Putamen (tissue), 1 donor: ENCODE measurements around the gene RANBP1.

Source experiments
- DNase-seq: peaks from one replicate; pipeline ENCODE4 v3.0.0-alpha.2; 2016; ENCODE audit warnings: low spot score

RANBP1 gene

GRCh38 chr22:20088263-20088648, 27.6 kb upstream of the RANBP1 start:
- no peak for DNase-seq

- DNase-seq = no peak
These were observed 26.5 kb upstream of the RANBP1 start for GRCh38 chr22:20089226-20089976.

GRCh38 chr22:20089977-20090729, 25.8 kb upstream of the RANBP1 start:
- no peak for DNase-seq

- DNase-seq = no peak
These were observed 25.1 kb upstream of the RANBP1 start for GRCh38 chr22:20090730-20091240.

- DNase-seq = no peak
These were observed 24.0 kb upstream of the RANBP1 start for GRCh38 chr22:20091690-20092476.

GRCh38 chr22:20092477-20092854, 23.4 kb upstream of the RANBP1 start:
- DNase-seq = no peak

- DNase-seq = no peak
These were observed 22.3 kb upstream of the RANBP1 start for GRCh38 chr22:20093418-20094196.

GRCh38 chr22:20094197-20094807, 21.6 kb upstream of the RANBP1 start:
- DNase-seq = no peak

- no peak for DNase-seq
These were observed 20.4 kb upstream of the RANBP1 start for GRCh38 chr22:20095521-20095920.

- no peak for DNase-seq
These were observed 19.1 kb upstream of the RANBP1 start for GRCh38 chr22:20096574-20097420.

- no peak for DNase-seq
These were observed 16.7 kb upstream of the RANBP1 start for GRCh38 chr22:20099099-20099711.

GRCh38 chr22:20101638-20102037, 14.3 kb upstream of the RANBP1 start:
- DNase-seq = no peak

GRCh38 chr22:20102203-20102780, 13.6 kb upstream of the RANBP1 start:
- no peak for DNase-seq

GRCh38 chr22:20105456-20106204, 10.3 kb upstream of the RANBP1 start:
- DNase-seq = no peak

- DNase-seq = no peak
These were observed 9.6 kb upstream of the RANBP1 start for GRCh38 chr22:20106205-20106848.

- DNase-seq = no peak
These were observed 9.1 kb upstream of the RANBP1 start for GRCh38 chr22:20106849-20107237.

- no peak for DNase-seq
These were observed 8.4 kb upstream of the RANBP1 start for GRCh38 chr22:20107471-20107901.
